CD4-positive, alpha-beta T cell treated with Interleukin-15 for 1 hour (primary cell): Measurements from ENCODE around the gene ATP6V1A.
"Not testable (repeated sequence)": the region's sequence is repeated elsewhere in the genome, so short reads cannot be mapped to it uniquely, and the experiment has no call there.

Experiments
- DNase-seq: peaks from one replicate; pipeline ENCODE4 v3.0.0-alpha.2; 2020

The ATP6V1A gene

DNA sequence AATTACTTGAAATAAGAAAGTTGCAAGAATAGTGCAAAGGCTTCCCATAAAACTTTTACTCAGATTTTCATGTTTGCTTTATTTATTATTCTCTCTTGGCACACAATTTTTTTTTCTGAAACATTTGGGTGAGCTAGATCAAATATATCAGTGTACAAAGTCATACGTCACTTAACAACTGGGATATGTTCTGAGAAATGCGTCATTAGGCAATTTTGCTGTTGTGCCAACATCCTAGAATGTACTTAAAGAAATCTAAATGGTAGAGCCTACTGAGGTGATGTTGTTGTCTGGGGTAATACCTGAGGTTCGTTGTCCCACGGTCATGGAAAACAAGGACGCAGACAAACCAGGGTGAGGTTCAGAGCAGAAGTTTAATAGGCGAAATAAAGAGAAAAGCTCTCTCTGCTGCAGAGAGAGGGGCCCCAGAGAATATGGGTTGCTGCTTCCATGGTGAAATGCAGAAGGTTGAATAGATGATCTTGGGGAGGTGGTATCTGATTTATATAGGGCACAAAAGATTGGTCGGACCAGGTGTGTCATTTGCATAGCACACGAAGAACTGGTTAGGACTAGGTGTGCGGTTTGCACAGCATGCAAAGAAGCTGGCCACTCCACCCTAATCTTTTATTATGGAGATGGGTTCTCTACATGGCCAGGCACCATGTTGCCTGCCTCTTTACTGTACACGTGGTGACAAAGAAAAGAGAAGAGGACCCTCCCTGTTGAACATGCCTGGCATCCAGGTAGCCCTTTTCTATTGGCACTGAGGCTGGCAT lies 82.9 kb downstream of the ATP6V1A start:
- peak; percentile 18 for DNase-seq

DNA sequence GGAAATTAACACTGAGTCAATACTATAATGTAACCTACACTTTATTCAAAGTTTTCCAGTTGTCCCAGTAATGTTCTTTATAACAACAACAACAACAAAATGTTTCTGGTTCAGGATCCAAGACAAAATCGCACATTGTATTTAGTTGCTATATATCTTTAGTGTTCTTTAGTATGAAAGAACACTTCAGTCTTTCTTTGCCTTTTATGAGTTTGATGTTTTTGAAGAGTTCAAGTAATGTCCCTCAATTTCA lies 84.2 kb downstream of the ATP6V1A start:
- DNase-seq: no peak

GRCh38 chr3:113832477-113833164 lies 85.8 kb downstream of the ATP6V1A start:
- no peak for DNase-seq

GRCh38 chr3:113834983-113835382 lies 88.1 kb downstream of the ATP6V1A start:
- no peak for DNase-seq

DNA sequence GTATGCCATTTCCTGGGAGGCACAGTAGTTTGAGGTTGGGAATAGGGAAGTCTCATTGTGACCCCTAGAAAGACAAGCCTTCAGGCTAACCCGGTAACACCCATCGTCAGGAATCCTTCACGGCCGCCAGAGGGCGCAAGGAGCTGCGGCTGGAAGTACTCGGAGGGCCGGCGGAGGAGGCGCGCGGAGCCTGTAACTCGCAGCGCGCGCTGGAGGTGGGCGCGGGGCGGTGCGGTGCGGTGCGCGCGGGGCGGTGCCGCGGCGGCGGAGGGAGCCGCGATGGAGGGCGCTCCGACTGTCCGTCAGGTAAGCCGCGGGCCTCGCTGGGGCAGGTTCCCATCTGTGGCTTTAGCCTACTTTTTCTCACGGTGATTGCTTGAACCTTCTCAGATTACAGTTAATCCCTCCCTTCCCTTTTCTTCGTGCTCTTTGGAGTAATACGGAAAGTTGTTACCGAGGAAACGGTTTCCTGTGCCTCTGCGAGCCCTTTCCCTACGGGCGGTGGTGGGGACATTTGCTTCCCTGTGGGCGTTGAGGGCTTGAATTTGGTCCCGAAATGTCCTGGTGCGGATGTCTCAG lies 91.9 kb downstream of the ATP6V1A start, which contains the start of gene GRAMD1C:
Gene GRAMD1C, plus strand, starts transcription at position 158 of the 579 bp plus-strand sequence. Its CDS starts 122 bp downstream, at position 280.
- peak; percentile 88 for DNase-seq

- DNase-seq: no peak
Observed at GRCh38 chr3:113839551-113839950, 92.7 kb downstream of the ATP6V1A start.

- DNase-seq: no peak
Observed at GRCh38 chr3:113844622-113845222, 97.9 kb downstream of the ATP6V1A start.

GRCh38 chr3:113847247-113847646 lies 100.4 kb downstream of the ATP6V1A start:
- no peak for DNase-seq

GRCh38 chr3:113847664-113848461 lies 101.0 kb downstream of the ATP6V1A start:
- no peak for DNase-seq

DNA sequence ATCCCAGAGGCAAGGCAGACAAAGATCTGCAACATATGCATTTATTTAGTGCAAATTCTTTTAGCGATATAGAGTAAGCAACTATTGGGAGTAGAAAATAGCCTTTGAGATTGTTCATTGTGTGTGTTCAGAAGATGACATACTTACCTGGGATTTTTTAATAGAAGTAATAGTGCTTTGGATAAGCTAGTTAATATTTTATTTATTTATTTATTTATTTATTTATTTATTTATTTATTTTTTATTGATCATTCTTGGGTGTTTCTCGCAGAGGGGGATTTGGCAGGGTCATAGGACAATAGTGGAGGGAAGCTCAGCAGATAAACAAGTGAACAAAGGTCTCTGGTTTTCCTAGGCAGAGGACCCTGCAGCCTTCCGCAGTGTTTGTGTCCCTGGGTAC lies 102.2 kb downstream of the ATP6V1A start:
- DNase-seq: not testable (repeated sequence)

- DNase-seq: not testable (repeated sequence)
Observed at GRCh38 chr3:113849841-113850240, 103.0 kb downstream of the ATP6V1A start.

- not testable (repeated sequence) for DNase-seq
Observed at GRCh38 chr3:113850391-113850790, 103.6 kb downstream of the ATP6V1A start.

DNA sequence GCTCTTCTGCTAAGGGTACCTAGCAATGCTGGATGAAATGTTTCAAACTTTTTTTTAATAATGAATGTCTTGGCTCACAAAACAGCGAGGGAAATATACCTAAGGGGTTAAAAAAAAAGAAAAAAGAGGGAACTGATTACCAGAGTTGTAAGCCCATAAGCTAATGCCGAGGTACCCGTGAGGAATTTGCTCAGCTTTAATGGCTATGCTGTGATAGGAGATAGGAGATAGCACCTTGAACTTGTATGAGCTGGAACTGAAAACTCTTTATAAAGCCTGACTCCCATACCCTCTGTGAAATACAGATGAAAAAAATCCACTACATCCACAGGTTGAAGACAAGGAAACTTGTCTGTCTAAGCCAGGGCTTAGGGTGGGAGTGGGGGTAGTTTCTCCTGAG lies 105.7 kb downstream of the ATP6V1A start:
- DNase-seq: no peak
